GM19193 (cell line): Measurements from ENCODE around the gene PPM1M.

Source experiments
- POLR2A ChIP-seq: IDR thresholded peaks from 4 replicates; pipeline ENCODE4 v1.6.1; 2011; ENCODE audit not compliant: insufficient read depth, insufficient read length; ENCODE audit errors: extremely low read depth

The PPM1M gene

GRCh38 chr3:52298149-52299098, 52.9 kb downstream of the PPM1M start:
- no peak for TF ChIP-seq POLR2A

GRCh38 chr3:52299247-52299878, 53.8 kb downstream of the PPM1M start:
- TF ChIP-seq POLR2A, result no peak
